ENCODE measurements around the gene PTS.

Gene PTS

GRCh38 chr11:112235750-112236390 is 9.6 kb downstream of the PTS start:
- Histone ChIP-seq H2BK15ac (replicated peaks; ENCODE audit: low read depth) (no peak overlapping the region), H3K56ac (ENCODE audit: low read length) (no peak overlapping the region), H3K4me2 (ENCODE audit: low read length) (no peak overlapping the region), H3K79me1 (ENCODE audit: low read length) (no peaks in the 10 kb centered on the region), H2BK120ac (ENCODE audit: low read depth, low read length) (no peak overlapping the region), H3K27me3 (ENCODE audit: insufficient read depth, low read length, poor library complexity) (no peaks in the 10 kb centered on the region), H3K79me2 (ENCODE audit: control insufficient read depth, insufficient read depth, low read length) (no peaks in the 10 kb centered on the region), H3K9ac (ENCODE audit: low read length) (no peak overlapping the region), H3K4me1 (ENCODE audit: control insufficient read depth, low read depth, low read length) (no peaks in the 10 kb centered on the region), H2BK5ac (ENCODE audit: low read length) (no peak overlapping the region), H3K4me3 (ENCODE audit: low read length) (no peak overlapping the region), H2AK5ac (ENCODE audit: low read length) (no peak overlapping the region), H4K5ac (ENCODE audit: low read length) (no peak overlapping the region), H3K4ac (ENCODE audit: low read depth, low read length) (no peak overlapping the region), H3K23ac (ENCODE audit: low read length) (no peak overlapping the region), H3K18ac (ENCODE audit: low read length) (no peak overlapping the region), H3K27ac (ENCODE audit: low read depth, low read length) (no peak overlapping the region), H4K8ac (ENCODE audit: low read depth, low read length) (no peak overlapping the region), H3K36me3 (ENCODE audit: control insufficient read depth, insufficient read depth, low read length) (peaks cover 4% of the 10 kb centered on the region)
- DNase-seq: no peak
- no CpG with 5 or more reads among the region's 8 CpGs for WGBS (ENCODE audit: extremely low coverage, insufficient coverage, low lambda C conversion rate)

DNA sequence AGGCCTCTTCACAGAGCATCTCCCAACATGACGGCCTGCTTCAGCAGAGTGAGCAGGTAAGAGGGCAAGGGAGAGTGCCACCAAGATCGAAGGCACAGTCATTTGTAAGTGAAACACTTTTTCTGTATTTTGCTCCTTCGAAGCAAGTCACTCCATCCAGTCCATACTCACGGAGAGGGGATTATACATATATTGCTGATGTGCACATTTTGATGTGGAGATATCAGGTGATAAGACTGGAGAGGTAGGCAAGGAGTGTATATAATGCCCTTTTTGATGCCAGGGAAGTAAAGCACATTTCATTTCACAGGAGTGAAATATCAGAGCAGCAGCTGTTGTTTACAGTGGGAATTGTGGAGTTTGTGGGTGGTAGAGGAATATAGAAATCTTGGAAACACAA is 11.2 kb downstream of the PTS start:
- Histone ChIP-seq H3K4ac (ENCODE audit: low read depth, low read length) (no peak overlapping the region), H4K5ac (ENCODE audit: low read length) (no peak overlapping the region), H3K79me1 (ENCODE audit: low read length) (no peaks in the 10 kb centered on the region), H2BK120ac (ENCODE audit: low read depth, low read length) (no peak overlapping the region), H3K36me3 (ENCODE audit: control insufficient read depth, insufficient read depth, low read length) (peaks cover 4% of the 10 kb centered on the region), H3K27me3 (ENCODE audit: insufficient read depth, low read length, poor library complexity) (no peaks in the 10 kb centered on the region), H2BK15ac (replicated peaks; ENCODE audit: low read depth) (no peak overlapping the region), H3K79me2 (ENCODE audit: control insufficient read depth, insufficient read depth, low read length) (no peaks in the 10 kb centered on the region), H3K9ac (ENCODE audit: low read length) (no peak overlapping the region), H3K4me2 (ENCODE audit: low read length) (no peak overlapping the region), H3K27ac (ENCODE audit: low read depth, low read length) (no peak overlapping the region), H3K4me3 (ENCODE audit: low read length) (no peak overlapping the region), H3K18ac (ENCODE audit: low read length) (no peak overlapping the region), H3K4me1 (ENCODE audit: control insufficient read depth, low read depth, low read length) (no peaks in the 10 kb centered on the region), H3K56ac (ENCODE audit: low read length) (no peak overlapping the region), H2AK5ac (ENCODE audit: low read length) (no peak overlapping the region), H4K8ac (ENCODE audit: low read depth, low read length) (no peak overlapping the region), H3K23ac (ENCODE audit: low read length) (no peak overlapping the region), H2BK5ac (ENCODE audit: low read length) (no peak overlapping the region)
- WGBS (ENCODE audit: extremely low coverage, insufficient coverage, low lambda C conversion rate): no CpG with 5 or more reads among the region's 4 CpGs
- DNase-seq: no peak

DNA sequence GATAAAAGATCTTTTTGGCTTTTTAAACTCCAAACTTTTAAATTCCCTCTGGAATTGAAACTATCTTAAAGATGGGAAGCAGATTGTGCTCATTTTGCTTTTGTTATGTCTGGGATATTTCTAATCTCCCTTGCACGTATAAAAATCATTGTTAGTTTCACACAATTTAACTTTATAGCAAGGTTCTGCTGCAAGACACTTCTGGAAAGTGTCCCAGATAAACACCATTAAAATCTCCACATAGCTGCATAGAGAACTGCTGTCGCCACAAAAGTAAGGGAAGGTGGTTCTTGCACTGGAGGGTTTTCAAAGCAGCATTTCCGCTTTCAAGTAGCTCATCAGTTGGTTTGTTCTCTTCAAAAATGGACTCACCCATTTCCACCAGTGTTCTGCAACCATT is 11.8 kb downstream of the PTS start:
- peaks cover 4% of the 10 kb centered on the region for H3K36me3 ChIP-seq (ENCODE audit: control insufficient read depth, insufficient read depth, low read length)
- no CpG with 5 or more reads among the region's 3 CpGs for WGBS (ENCODE audit: extremely low coverage, insufficient coverage, low lambda C conversion rate)

DNA sequence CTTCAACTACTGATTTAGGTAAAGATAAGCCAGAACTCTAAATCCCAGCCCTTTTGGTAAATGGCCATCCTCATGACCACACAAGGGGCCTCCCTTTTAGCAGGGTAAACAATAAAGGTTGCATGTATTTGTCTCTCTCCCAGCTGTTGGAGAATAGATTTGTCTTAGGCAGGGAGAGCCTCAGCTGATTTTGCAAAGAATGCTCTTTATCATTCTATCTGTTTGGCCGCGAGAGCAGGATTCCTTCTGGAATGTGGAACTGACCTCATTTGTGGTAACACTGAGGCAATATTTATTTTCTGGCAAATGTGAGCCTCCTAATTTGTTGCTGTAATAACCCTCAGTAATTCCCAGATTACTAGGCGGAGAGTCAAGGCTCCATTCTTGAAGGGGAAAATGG is 15.3 kb downstream of the PTS start:
- Histone ChIP-seq H2AK5ac (ENCODE audit: low read length) (no peak overlapping the region), H3K18ac (ENCODE audit: low read length) (no peak overlapping the region), H3K4me2 (ENCODE audit: low read length) (no peak overlapping the region), H2BK5ac (ENCODE audit: low read length) (no peak overlapping the region), H4K8ac (ENCODE audit: low read depth, low read length) (no peak overlapping the region), H3K4me1 (ENCODE audit: control insufficient read depth, low read depth, low read length) (no peaks in the 10 kb centered on the region), H3K9ac (ENCODE audit: low read length) (no peak overlapping the region), H3K4ac (ENCODE audit: low read depth, low read length) (no peak overlapping the region), H3K23ac (ENCODE audit: low read length) (no peak overlapping the region), H3K56ac (ENCODE audit: low read length) (no peak overlapping the region), H4K5ac (ENCODE audit: low read length) (no peak overlapping the region), H3K27me3 (ENCODE audit: insufficient read depth, low read length, poor library complexity) (no peaks in the 10 kb centered on the region), H3K36me3 (ENCODE audit: control insufficient read depth, insufficient read depth, low read length) (peaks cover 4% of the 10 kb centered on the region), H3K4me3 (ENCODE audit: low read length) (no peak overlapping the region), H2BK120ac (ENCODE audit: low read depth, low read length) (no peak overlapping the region), H3K27ac (ENCODE audit: low read depth, low read length) (no peak overlapping the region), H3K79me2 (ENCODE audit: control insufficient read depth, insufficient read depth, low read length) (no peaks in the 10 kb centered on the region), H2BK15ac (replicated peaks; ENCODE audit: low read depth) (no peak overlapping the region), H3K79me1 (ENCODE audit: low read length) (no peaks in the 10 kb centered on the region)
- no peak for DNase-seq
- WGBS (ENCODE audit: extremely low coverage, insufficient coverage, low lambda C conversion rate): no CpG with 5 or more reads among the region's 3 CpGs

More for the DNA sequence above, 11.8 kb downstream of the PTS start:
- Histone ChIP-seq H3K27ac (ENCODE audit: low read depth, low read length) (no peak overlapping the region), H4K8ac (ENCODE audit: low read depth, low read length) (no peak overlapping the region), H3K4ac (ENCODE audit: low read depth, low read length) (no peak overlapping the region), H3K4me1 (ENCODE audit: control insufficient read depth, low read depth, low read length) (no peaks in the 10 kb centered on the region), H3K23ac (ENCODE audit: low read length) (no peak overlapping the region), H3K9ac (ENCODE audit: low read length) (no peak overlapping the region), H3K79me1 (ENCODE audit: low read length) (no peaks in the 10 kb centered on the region), H4K5ac (ENCODE audit: low read length) (no peak overlapping the region), H3K79me2 (ENCODE audit: control insufficient read depth, insufficient read depth, low read length) (no peaks in the 10 kb centered on the region), H2BK5ac (ENCODE audit: low read length) (no peak overlapping the region), H3K18ac (ENCODE audit: low read length) (no peak overlapping the region), H2AK5ac (ENCODE audit: low read length) (no peak overlapping the region), H2BK15ac (replicated peaks; ENCODE audit: low read depth) (no peak overlapping the region), H2BK120ac (ENCODE audit: low read depth, low read length) (no peak overlapping the region), H3K4me2 (ENCODE audit: low read length) (no peak overlapping the region), H3K56ac (ENCODE audit: low read length) (no peak overlapping the region), H3K4me3 (ENCODE audit: low read length) (no peak overlapping the region), H3K27me3 (ENCODE audit: insufficient read depth, low read length, poor library complexity) (no peaks in the 10 kb centered on the region)
- DNase-seq: no peak

DNA sequence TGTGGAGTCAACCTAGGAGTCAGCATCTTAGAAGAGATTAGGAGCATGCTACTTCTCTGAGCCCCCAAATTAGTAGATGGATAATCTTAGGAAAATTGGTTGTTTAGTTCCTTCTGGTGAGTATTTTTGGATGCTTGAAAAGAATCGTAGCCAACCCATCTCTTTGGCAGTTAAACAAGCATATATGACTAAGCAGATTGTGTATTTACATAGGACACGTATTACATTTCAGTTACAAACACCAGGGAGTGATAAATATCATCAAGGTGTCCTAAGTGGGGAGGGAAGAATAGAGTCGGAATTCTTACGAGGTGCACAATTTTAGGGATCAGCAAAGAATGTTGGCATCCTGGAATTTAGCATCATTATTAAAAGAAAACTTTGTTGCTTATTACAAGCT is 21.0 kb downstream of the PTS start:
- H4K8ac ChIP-seq (ENCODE audit: low read depth, low read length): no peak overlapping the region
- H3K4me2 ChIP-seq (ENCODE audit: low read length): no peak overlapping the region
- DNase-seq: no peak

DNA sequence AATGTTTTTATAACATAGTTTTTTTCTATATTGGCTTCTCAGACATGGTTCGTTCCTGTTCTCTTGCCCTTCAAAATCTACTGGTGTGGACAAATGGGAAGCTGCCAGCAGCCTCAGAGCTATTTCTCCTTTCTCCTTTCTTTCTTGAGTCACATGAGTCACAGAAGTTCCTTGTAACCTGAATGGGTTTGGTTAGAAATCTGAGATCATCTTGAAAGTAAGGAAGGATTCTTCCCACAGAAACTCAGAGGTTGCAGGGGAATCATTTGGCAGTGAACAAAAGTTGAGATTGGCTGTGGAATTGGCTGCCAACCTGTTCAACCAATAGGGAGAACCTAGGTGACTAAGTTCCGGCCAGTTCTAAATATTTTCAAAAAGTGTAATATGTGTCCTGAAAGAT is 22.0 kb downstream of the PTS start:
- H2BK120ac ChIP-seq (ENCODE audit: low read depth, low read length): no peak overlapping the region
- no CpG with 5 or more reads among the region's 2 CpGs for WGBS (ENCODE audit: extremely low coverage, insufficient coverage, low lambda C conversion rate)

More for the DNA sequence above, 21.0 kb downstream of the PTS start:
- Histone ChIP-seq H3K23ac (ENCODE audit: low read length) (no peak overlapping the region), H2BK5ac (ENCODE audit: low read length) (no peak overlapping the region), H3K9ac (ENCODE audit: low read length) (no peak overlapping the region), H4K5ac (ENCODE audit: low read length) (no peak overlapping the region), H3K27ac (ENCODE audit: low read depth, low read length) (no peak overlapping the region), H2BK120ac (ENCODE audit: low read depth, low read length) (no peak overlapping the region), H3K4me1 (ENCODE audit: control insufficient read depth, low read depth, low read length) (no peaks in the 10 kb centered on the region), H3K36me3 (ENCODE audit: control insufficient read depth, insufficient read depth, low read length) (no peaks in the 10 kb centered on the region), H3K79me2 (ENCODE audit: control insufficient read depth, insufficient read depth, low read length) (no peaks in the 10 kb centered on the region), H3K18ac (ENCODE audit: low read length) (no peak overlapping the region), H3K56ac (ENCODE audit: low read length) (no peak overlapping the region), H3K4me3 (ENCODE audit: low read length) (no peak overlapping the region), H3K4ac (ENCODE audit: low read depth, low read length) (no peak overlapping the region), H3K79me1 (ENCODE audit: low read length) (no peaks in the 10 kb centered on the region), H3K27me3 (ENCODE audit: insufficient read depth, low read length, poor library complexity) (no peaks in the 10 kb centered on the region), H2AK5ac (ENCODE audit: low read length) (no peak overlapping the region), H2BK15ac (replicated peaks; ENCODE audit: low read depth) (no peak overlapping the region)
- no CpG with 5 or more reads among the region's 4 CpGs for WGBS (ENCODE audit: extremely low coverage, insufficient coverage, low lambda C conversion rate)

More for the DNA sequence above, 22.0 kb downstream of the PTS start:
- no peak overlapping the region for H3K4me2 ChIP-seq (ENCODE audit: low read length)
- H2BK15ac ChIP-seq (replicated peaks; ENCODE audit: low read depth): no peak overlapping the region
- no peaks in the 10 kb centered on the region for H3K4me1 ChIP-seq (ENCODE audit: control insufficient read depth, low read depth, low read length)
- no peak overlapping the region for H3K18ac ChIP-seq (ENCODE audit: low read length)
- no peak overlapping the region for H3K23ac ChIP-seq (ENCODE audit: low read length)
- H3K56ac ChIP-seq (ENCODE audit: low read length): no peak overlapping the region
- no peak overlapping the region for H4K8ac ChIP-seq (ENCODE audit: low read depth, low read length)
- no peak overlapping the region for H3K27ac ChIP-seq (ENCODE audit: low read depth, low read length)
- no peaks in the 10 kb centered on the region for H3K36me3 ChIP-seq (ENCODE audit: control insufficient read depth, insufficient read depth, low read length)
- no peak overlapping the region for H2AK5ac ChIP-seq (ENCODE audit: low read length)
- H3K9ac ChIP-seq (ENCODE audit: low read length): no peak overlapping the region
- no peak overlapping the region for H4K5ac ChIP-seq (ENCODE audit: low read length)
- no peak overlapping the region for H3K4ac ChIP-seq (ENCODE audit: low read depth, low read length)
- no peaks in the 10 kb centered on the region for H3K27me3 ChIP-seq (ENCODE audit: insufficient read depth, low read length, poor library complexity)
- H3K4me3 ChIP-seq (ENCODE audit: low read length): no peak overlapping the region
- H3K79me2 ChIP-seq (ENCODE audit: control insufficient read depth, insufficient read depth, low read length): no peaks in the 10 kb centered on the region
- no peak for DNase-seq
- no peaks in the 10 kb centered on the region for H3K79me1 ChIP-seq (ENCODE audit: low read length)
- no peak overlapping the region for H2BK5ac ChIP-seq (ENCODE audit: low read length)

All from mesendoderm (in vitro differentiated cells).